Upper lobe of left lung (tissue), 4 donors: ENCODE measurements around the gene HTR3D.

Experiments
- POLR2A ChIP-seq, 4 donors: fragments of 450-650 bp; IDR thresholded peaks; one replicate each; pipeline ENCODE4 v1.5.1; 2016 to 2017; ENCODE audit warnings: antibody characterized with exemption in 4 of 4, mild to moderate bottlenecking in 2 of 4
- TF ChIP-seq, protein P1 (sequence below), 6 experiments: fragments of 450-650 bp in 4 of 6; fragments of 200-600 bp in 2 of 6; sonication (generic) in 2 of 6; IDR thresholded peaks; one replicate each; pipeline ENCODE4 v1.5.1; 2016 to 2019; ENCODE audit warnings: antibody characterized with exemption in 6 of 6

DNA sequence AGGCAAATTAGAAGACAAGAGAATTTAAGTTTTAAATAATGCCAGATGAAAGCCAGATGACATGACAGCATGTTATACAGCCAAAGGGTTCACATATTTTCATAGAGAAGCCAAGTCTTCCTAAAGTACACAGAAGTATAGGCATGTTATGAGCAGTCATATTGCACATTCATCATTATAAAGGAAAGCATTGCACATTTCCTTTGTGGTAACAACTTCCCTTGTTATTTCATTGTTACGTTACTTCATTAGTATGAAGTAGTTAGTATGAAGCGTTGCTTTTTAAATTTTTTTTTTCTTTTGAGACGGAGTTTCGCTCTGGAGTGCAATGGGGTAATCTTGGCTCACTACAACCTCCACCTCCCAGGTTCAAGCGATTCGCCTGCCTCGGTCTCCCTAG is 9.2 kb upstream of the HTR3D start:
- TF ChIP-seq, protein P1, sequence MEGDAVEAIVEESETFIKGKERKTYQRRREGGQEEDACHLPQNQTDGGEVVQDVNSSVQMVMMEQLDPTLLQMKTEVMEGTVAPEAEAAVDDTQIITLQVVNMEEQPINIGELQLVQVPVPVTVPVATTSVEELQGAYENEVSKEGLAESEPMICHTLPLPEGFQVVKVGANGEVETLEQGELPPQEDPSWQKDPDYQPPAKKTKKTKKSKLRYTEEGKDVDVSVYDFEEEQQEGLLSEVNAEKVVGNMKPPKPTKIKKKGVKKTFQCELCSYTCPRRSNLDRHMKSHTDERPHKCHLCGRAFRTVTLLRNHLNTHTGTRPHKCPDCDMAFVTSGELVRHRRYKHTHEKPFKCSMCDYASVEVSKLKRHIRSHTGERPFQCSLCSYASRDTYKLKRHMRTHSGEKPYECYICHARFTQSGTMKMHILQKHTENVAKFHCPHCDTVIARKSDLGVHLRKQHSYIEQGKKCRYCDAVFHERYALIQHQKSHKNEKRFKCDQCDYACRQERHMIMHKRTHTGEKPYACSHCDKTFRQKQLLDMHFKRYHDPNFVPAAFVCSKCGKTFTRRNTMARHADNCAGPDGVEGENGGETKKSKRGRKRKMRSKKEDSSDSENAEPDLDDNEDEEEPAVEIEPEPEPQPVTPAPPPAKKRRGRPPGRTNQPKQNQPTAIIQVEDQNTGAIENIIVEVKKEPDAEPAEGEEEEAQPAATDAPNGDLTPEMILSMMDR (IDR thresholded peaks at IDR 0.05) = no peak
- no peak for TF ChIP-seq POLR2A (IDR thresholded peaks at IDR 0.05)
